ENCODE results near the gene ANO4.

The ANO4 gene

GRCh38 chr12:100808777-100809176, 14.2 kb downstream of the ANO4 start:
- DNase-seq (ENCODE audit: low spot score), result no peak

- DNase-seq (ENCODE audit: low spot score), result no peak
Measured at GRCh38 chr12:100820314-100820713, 25.7 kb downstream of the ANO4 start.

- DNase-seq (ENCODE audit: low spot score), result no peak
Measured at GRCh38 chr12:100823963-100824362, 29.4 kb downstream of the ANO4 start.

- DNase-seq (ENCODE audit: low spot score), result no peak
Measured at GRCh38 chr12:100824476-100824875, 29.9 kb downstream of the ANO4 start.

- no peak for DNase-seq (ENCODE audit: low spot score)
Measured at GRCh38 chr12:100826323-100826722, 31.7 kb downstream of the ANO4 start.

- no peak for DNase-seq (ENCODE audit: low spot score)
Measured at GRCh38 chr12:100827901-100828520, 33.4 kb downstream of the ANO4 start.

- DNase-seq (ENCODE audit: low spot score), result no peak
Measured at GRCh38 chr12:100830003-100830795, 35.6 kb downstream of the ANO4 start.

- DNase-seq (ENCODE audit: low spot score), result no peak
Measured at GRCh38 chr12:100833282-100833681, 38.7 kb downstream of the ANO4 start.

GRCh38 chr12:100840748-100841147, 46.2 kb downstream of the ANO4 start:
- no peak for DNase-seq (ENCODE audit: low spot score)

- DNase-seq (ENCODE audit: low spot score), result no peak
Measured at GRCh38 chr12:100842156-100842555, 47.6 kb downstream of the ANO4 start.

GRCh38 chr12:100843061-100843460, 48.5 kb downstream of the ANO4 start:
- no peak for DNase-seq (ENCODE audit: low spot score)

GRCh38 chr12:100845095-100845494, 50.5 kb downstream of the ANO4 start:
- no peak for DNase-seq (ENCODE audit: low spot score)

- DNase-seq (ENCODE audit: low spot score), result no peak
Measured at GRCh38 chr12:100851637-100852036, 57.1 kb downstream of the ANO4 start.

- DNase-seq (ENCODE audit: low spot score), result no peak
Measured at GRCh38 chr12:100857418-100857817, 62.8 kb downstream of the ANO4 start.

GRCh38 chr12:100857971-100858370, 63.4 kb downstream of the ANO4 start:
- DNase-seq (ENCODE audit: low spot score), result no peak

- no peak for DNase-seq (ENCODE audit: low spot score)
Measured at GRCh38 chr12:100858656-100859055, 64.1 kb downstream of the ANO4 start.

- no peak for DNase-seq (ENCODE audit: low spot score)
Measured at GRCh38 chr12:100859063-100859627, 64.6 kb downstream of the ANO4 start.

- no peak for DNase-seq (ENCODE audit: low spot score)
Measured at GRCh38 chr12:100860611-100861010, 66.0 kb downstream of the ANO4 start.

GRCh38 chr12:100862676-100863075, 68.1 kb downstream of the ANO4 start:
- DNase-seq (ENCODE audit: low spot score), result no peak

GRCh38 chr12:100864366-100864765, 69.8 kb downstream of the ANO4 start:
- DNase-seq (ENCODE audit: low spot score), result no peak

- no peak for DNase-seq (ENCODE audit: low spot score)
Measured at GRCh38 chr12:100867639-100868393, 73.2 kb downstream of the ANO4 start.

- no peak for DNase-seq (ENCODE audit: low spot score)
Measured at GRCh38 chr12:100868487-100868886, 73.9 kb downstream of the ANO4 start.
